Smooth muscle cell (in vitro differentiated cells): Measurements from ENCODE around the gene SERPINA4. TPM values are rescaled to one million over a fixed set of nuclear protein-coding genes. Genes with fewer than 3 reads are reported as not detected.

ENCODE experiments used
- DNase-seq: peaks from one replicate; lab custom pipeline; 2025; ENCODE audit not compliant: unreplicated experiment; lab: John Stamatoyannopoulos, UW
- H2AFZ ChIP-seq: fragments of 200-600 bp; sonication (generic); 2 replicates; pipeline ENCODE4 v1.6.0; 2016; ENCODE audit warnings: antibody characterized with exemption, low read depth, mild to moderate bottlenecking
- H3F3A ChIP-seq: fragments of 200-600 bp; sonication (generic); 2 replicates; pipeline ENCODE4 v1.6.0; 2017; ENCODE audit warnings: antibody characterized with exemption, low read depth
- H3K27ac ChIP-seq: fragments of 200-600 bp; sonication (generic); 2 replicates; pipeline ENCODE4 v1.5.1; 2016; ENCODE audit warnings: low read depth, mild to moderate bottlenecking
- H3K27me3 ChIP-seq: fragments of 200-600 bp; sonication (generic); 2 replicates; pipeline ENCODE4 v1.6.1; 2016; ENCODE audit warnings: low read depth, mild to moderate bottlenecking
- H3K36me3 ChIP-seq: fragments of 200-600 bp; sonication (generic); 2 replicates; pipeline ENCODE4 v1.5.1; 2016; ENCODE audit warnings: low read depth
- H3K4me1 ChIP-seq: fragments of 200-600 bp; sonication (generic); 2 replicates; pipeline ENCODE4 v1.5.1; 2016; ENCODE audit warnings: low read depth
- H3K4me2 ChIP-seq: fragments of 200-600 bp; sonication (generic); 2 replicates; pipeline ENCODE4 v1.6.0; 2016; ENCODE audit warnings: mild to moderate bottlenecking
- H3K4me3 ChIP-seq: fragments of 200-600 bp; sonication (generic); 2 replicates; pipeline ENCODE4 v1.5.1; 2016; ENCODE audit warnings: mild to moderate bottlenecking
- H3K79me2 ChIP-seq: fragments of 200-600 bp; sonication (generic); 2 replicates; pipeline ENCODE4 v1.6.0; 2016; ENCODE audit warnings: low read depth, mild to moderate bottlenecking
- H3K9ac ChIP-seq: fragments of 200-600 bp; sonication (generic); 2 replicates; pipeline ENCODE4 v1.6.0; 2016; ENCODE audit warnings: low read depth
- H3K9me3 ChIP-seq: fragments of 200-600 bp; sonication (generic); replicated peaks from 2 replicates; pipeline ENCODE4 v1.5.1; 2016; ENCODE audit warnings: low read depth
- H4K20me1 ChIP-seq: fragments of 200-600 bp; sonication (generic); 2 replicates; pipeline ENCODE4 v1.6.0; 2016; ENCODE audit warnings: low read depth
- CTCF ChIP-seq: fragments of 200-600 bp; sonication (generic); IDR thresholded peaks from 2 replicates; pipeline ENCODE4 v1.5.1; 2017; ENCODE audit warnings: borderline replicate concordance, mild to moderate bottlenecking, antibody characterized with exemption; ENCODE audit not compliant: insufficient read depth, poor library complexity, severe bottlenecking
- WGBS: methylation state at CpG from one replicate; pipeline ENCODE4 v1.1.7; 2016; ENCODE audit warnings: low lambda C conversion rate; 5-methylcytosine and 5-hydroxymethylcytosine counted together
- polyA plus RNA-seq: library from polyadenylated mRNA; unstranded; fragments of >200 nt; fragmentation: Nextera tagmentation; extraction: Ambion mirVana; gene quantifications from 2 replicates; pipeline ENCODE4 v1.2.1, GENCODE V29; 2016
- total RNA-seq: library from RNA; depleted of rRNA; stranded (reverse); fragments of >200 nt; gene quantifications from 2 replicates; pipeline ENCODE4 v1.2.3, GENCODE V29; 2014

SERPINA4 gene
- total and polyA plus RNA-seq, 2 experiments from 2014 or later, result not detected

- Histone ChIP-seq H3K9me3 (no peaks in the 10 kb centered on the region), H3K4me1 (no peaks in the 10 kb centered on the region), H3K27ac (no peak overlapping the region), H3K36me3 (no peaks in the 10 kb centered on the region), H3K4me3 (no peak overlapping the region), H4K20me1 (no peaks in the 10 kb centered on the region), H3K9ac (no peak overlapping the region), H3K27me3 (peaks cover 3% of the 10 kb centered on the region), H2AFZ (no peak overlapping the region), H3K4me2 (no peak overlapping the region), H3F3A (no peaks in the 10 kb centered on the region), H3K79me2 (no peaks in the 10 kb centered on the region)
- DNase-seq, result no peak
- TF ChIP-seq CTCF, result no peak
- 67% methylated on average over 5 of the region's 5 CpGs for WGBS
Measured at GRCh38 chr14:94521375-94522114, 39.7 kb upstream of the SERPINA4 start.

DNA sequence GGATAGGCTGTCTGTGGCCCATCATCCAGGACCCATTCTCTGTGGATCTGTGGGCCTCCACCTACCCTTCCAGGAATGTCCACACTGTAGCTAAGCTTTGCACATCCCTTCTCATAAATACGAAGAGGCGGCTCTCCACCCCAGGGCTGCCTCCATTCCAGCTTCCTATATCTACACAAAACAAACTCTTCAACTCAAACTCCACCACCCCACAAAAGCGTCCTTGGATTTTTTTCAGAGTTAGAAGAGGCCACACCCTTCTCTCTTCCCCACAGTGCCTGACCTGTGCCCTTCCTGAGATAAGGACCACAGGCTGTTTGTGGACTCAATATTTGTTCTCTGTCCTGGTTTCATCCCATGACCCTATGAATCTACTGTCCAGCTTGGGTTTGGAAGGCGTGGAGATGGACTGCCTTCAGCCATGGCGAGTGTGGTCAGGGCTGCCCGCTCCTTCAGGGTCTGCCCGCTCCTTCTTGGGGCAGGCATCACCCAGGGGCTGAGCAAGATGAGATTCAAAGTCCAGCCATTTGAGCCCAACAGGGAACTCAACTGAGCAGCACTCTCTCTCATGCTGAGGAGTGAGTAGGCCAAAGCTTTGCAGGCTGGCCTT, 39.0 kb upstream of the SERPINA4 start:
- no peaks in the 10 kb centered on the region for H3K36me3 ChIP-seq
- no peak overlapping the region for H3K4me2 ChIP-seq
- WGBS, result 87% methylated on average over 7 of the region's 7 CpGs
- no peaks in the 10 kb centered on the region for H3K4me1 ChIP-seq
- no peak overlapping the region for H3K9ac ChIP-seq
- H3K4me3 ChIP-seq, result no peak overlapping the region
- H3F3A ChIP-seq, result no peaks in the 10 kb centered on the region
- H3K27ac ChIP-seq, result no peak overlapping the region
- peaks cover 3% of the 10 kb centered on the region for H3K27me3 ChIP-seq
- TF ChIP-seq CTCF, result no peak
- H3K9me3 ChIP-seq, result no peaks in the 10 kb centered on the region
- H4K20me1 ChIP-seq, result no peaks in the 10 kb centered on the region
- DNase-seq, result no peak
- H3K79me2 ChIP-seq, result no peaks in the 10 kb centered on the region
- H2AFZ ChIP-seq, result no peak overlapping the region

DNA sequence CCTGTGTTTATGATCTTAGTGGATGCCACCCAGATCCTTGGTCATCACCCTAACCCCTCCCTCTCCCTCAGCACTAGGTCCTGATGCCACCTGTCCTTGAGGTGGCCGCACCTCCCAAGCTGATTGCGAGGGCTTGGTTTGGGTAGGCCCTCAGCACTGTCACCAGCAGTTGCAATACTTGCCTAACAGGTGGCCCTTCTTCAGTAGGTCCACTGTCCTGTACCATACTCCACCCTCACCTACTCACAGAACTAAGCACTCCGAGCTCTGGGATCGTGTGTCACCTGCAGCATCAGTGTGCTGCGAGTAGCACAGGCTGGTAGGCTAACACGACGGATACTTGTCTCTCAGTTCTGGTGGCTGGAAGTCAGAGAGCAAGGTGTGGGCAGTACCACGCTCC, 38.0 kb upstream of the SERPINA4 start:
- Histone ChIP-seq H3K9ac (no peak overlapping the region), H4K20me1 (no peaks in the 10 kb centered on the region), H3K4me2 (no peak overlapping the region), H3K9me3 (no peaks in the 10 kb centered on the region), H3K27me3 (peaks cover 3% of the 10 kb centered on the region), H3K79me2 (no peaks in the 10 kb centered on the region), H3K4me1 (no peaks in the 10 kb centered on the region), H3F3A (no peaks in the 10 kb centered on the region), H3K36me3 (no peaks in the 10 kb centered on the region), H3K4me3 (no peak overlapping the region), H3K27ac (no peak overlapping the region), H2AFZ (no peak overlapping the region)
- WGBS, result 95% methylated on average over 8 of the region's 8 CpGs
- TF ChIP-seq CTCF, result no peak
- no peak for DNase-seq
